K562 (cell line): Measurements from ENCODE around the gene ARHGDIA. TPM values are rescaled to one million over a fixed set of nuclear protein-coding genes. Genes with fewer than 3 reads are reported as not detected.

ENCODE experiments used
- ATAC-seq: fragments of 200-7000 bp; cut with Tn5 transposase; 3 replicates; pipeline ENCODE4 v1.9.1; 2020; ENCODE audit warnings: moderate library complexity
- BruUV-seq: library from RNA; stranded (reverse); fragments of 400-500 nt; replicated peaks from 2 replicates; lab custom pipeline; 2021; lab: Mats Ljungman, UMichigan
- CTCF ChIA-PET: fragments of 300-600 bp; formaldehyde crosslinking; extraction: SDS; loops from one replicate; lab custom pipeline; 2021; ENCODE audit warnings: low intra/inter-chr PET ratio; lab: Yijun Ruan, JAX
- POLR2A ChIA-PET: fragments of 300-600, 350-650 bp; sonication (Branson Sonifier 250); formaldehyde crosslinking; extraction: SDS; loops from one replicate; lab custom pipeline; 2021; ENCODE audit warnings: antibody characterized with exemption, inconsistent platforms; lab: Yijun Ruan, JAX
- DNase-seq, 4 experiments: peaks; one replicate each; pipeline versions ENCODE4 v3.0.0 to v3.0.0-alpha.2; 2011 to 2018; ENCODE audit warnings: low spot score in 3 of 4, mixed read lengths in 3 of 4; ENCODE audit errors: extremely low read depth in 1 of 4
- FAIRE-seq: peaks from 2 replicates; lab custom pipeline; 2011; peaks lifted over from hg19 to GRCh38; lab: Jason Lieb, UNC
- H2AFZ ChIP-seq: 2 replicates; pipeline ENCODE4 v1.6.0; 2011; ENCODE audit warnings: low read depth, low read length, control low read depth, inconsistent platforms
- H3K27ac ChIP-seq: fragments of 200-600 bp; 3 replicates; pipeline ENCODE4 v1.8.0; 2011; ENCODE audit warnings: low read depth, mild to moderate bottlenecking, control low read depth, inconsistent platforms, low read length, moderate library complexity, mixed read lengths; ENCODE audit errors: extremely low read depth
- H3K27me3 ChIP-seq, 2 experiments: fragments of 300-600 bp in 1 of 2; 2 replicates in 1 of 2; 3 replicates in 1 of 2; pipeline versions ENCODE4 v1.6.0 to v1.8.0; 2011; ENCODE audit warnings: inconsistent platforms in 2 of 2, low read length in 2 of 2, mild to moderate bottlenecking in 1 of 2, mixed read lengths in 1 of 2, moderate library complexity in 1 of 2; ENCODE audit not compliant: control insufficient read depth in 2 of 2, insufficient read depth in 2 of 2
- H3K36me3 ChIP-seq: fragments of 300-600 bp; 3 replicates; pipeline ENCODE4 v1.8.0; 2011; ENCODE audit warnings: mild to moderate bottlenecking, low read length, inconsistent platforms; ENCODE audit not compliant: control insufficient read depth, insufficient read depth
- H3K4me1 ChIP-seq, 2 experiments: fragments of 200-600 bp in 1 of 2; replicated peaks in 1 of 2; 2 replicates in 1 of 2; 3 replicates in 1 of 2; pipeline versions ENCODE4 v1.5.1 to v1.8.0; 2011; ENCODE audit warnings: inconsistent platforms in 2 of 2, low read length in 2 of 2, mild to moderate bottlenecking in 1 of 2, mixed read lengths in 1 of 2, moderate library complexity in 1 of 2; ENCODE audit not compliant: control insufficient read depth in 2 of 2, insufficient read depth in 2 of 2
- H3K4me2 ChIP-seq: 2 replicates; pipeline ENCODE4 v1.6.1; 2011; ENCODE audit warnings: low read length, control low read depth, inconsistent platforms, mixed read lengths; ENCODE audit not compliant: insufficient read depth
- H3K4me3 ChIP-seq: fragments of 200-600 bp; sonication (generic), shearing (Covaris generic); 2 replicates; pipeline ENCODE4 v1.5.1; 2016; ENCODE audit warnings: control low read depth, inconsistent platforms
- H3K79me2 ChIP-seq: fragments of 200-600 bp; 3 replicates; pipeline ENCODE4 v1.8.0; 2011; ENCODE audit warnings: low read length, inconsistent platforms; ENCODE audit not compliant: control insufficient read depth, insufficient read depth
- H3K9ac ChIP-seq, 2 experiments: 2 replicates each; pipeline versions ENCODE4 v1.6.0 to v1.6.1; 2011; ENCODE audit warnings: low read depth in 2 of 2, low read length in 2 of 2, control low read depth in 1 of 2, inconsistent platforms in 1 of 2, mild to moderate bottlenecking in 1 of 2, mixed read lengths in 1 of 2; ENCODE audit not compliant: insufficient read depth in 1 of 2
- H3K9me1 ChIP-seq: one replicate; pipeline ENCODE4 v1.6.0; 2011; ENCODE audit warnings: inconsistent platforms, mild to moderate bottlenecking, low read length, moderate library complexity; ENCODE audit not compliant: control insufficient read depth, insufficient read depth
- H3K9me3 ChIP-seq: replicated peaks from 2 replicates; pipeline ENCODE4 v1.5.1; 2011; ENCODE audit warnings: low read depth, low read length, inconsistent platforms; ENCODE audit not compliant: control insufficient read depth, insufficient read depth
- H4K20me1 ChIP-seq: replicated peaks from 2 replicates; pipeline ENCODE4 v1.6.1; 2011; ENCODE audit warnings: low read length, inconsistent platforms, mixed read lengths; ENCODE audit not compliant: control insufficient read depth, insufficient read depth
- BMI1 ChIP-seq: fragments of 150-350 bp; IDR thresholded peaks from 2 replicates; pipeline ENCODE4 v1.6.1; 2014; ENCODE audit warnings: low read length
- BRF2 ChIP-seq: IDR thresholded peaks from 3 replicates; pipeline ENCODE4 v1.6.1; 2011; ENCODE audit warnings: borderline replicate concordance, mild to moderate bottlenecking; ENCODE audit not compliant: insufficient read length, insufficient read depth
- DIDO1 ChIP-seq: fragments of 450-650 bp; IDR thresholded peaks from 2 replicates; pipeline ENCODE4 v1.6.1; 2016; ENCODE audit warnings: low read depth, missing biosample characterization, missing genetic modification characterization
- FOXJ3 ChIP-seq: sonication (generic); formaldehyde crosslinking; IDR thresholded peaks from 2 replicates; pipeline ENCODE4 v1.4.0; 2020; ENCODE audit warnings: mild to moderate bottlenecking, missing genetic modification reagents
- GABPB1 ChIP-seq: sonication (generic); formaldehyde crosslinking; IDR thresholded peaks from 2 replicates; pipeline ENCODE4 v1.8.0; 2022; ENCODE audit warnings: mild to moderate bottlenecking, missing genetic modification reagents
- HSF4 ChIP-seq: fragments of 250-450 bp; sonication (Bioruptor Pico); IDR thresholded peaks from 2 replicates; pipeline ENCODE4 v2.1.2; 2022; ENCODE audit warnings: mild to moderate bottlenecking, moderate library complexity, borderline replicate concordance
- L3MBTL2 ChIP-seq: fragments of 450-650 bp; IDR thresholded peaks from 2 replicates; pipeline ENCODE4 v1.6.1; 2016; ENCODE audit warnings: mild to moderate bottlenecking, moderate library complexity
- POLR2A ChIP-seq: fragments of 450-650 bp; conservative IDR thresholded peaks from 2 replicates; pipeline ENCODE4 v1.6.1; 2016
- POLR2G ChIP-seq: fragments of 200-400 bp; formaldehyde crosslinking; IDR thresholded peaks from 2 replicates; pipeline ENCODE4 v1.6.1; 2017; ENCODE audit warnings: low read depth, mild to moderate bottlenecking, antibody characterized with exemption, low read length, moderate library complexity
- RBFOX2 ChIP-seq: fragments of 200-400 bp; formaldehyde crosslinking; IDR thresholded peaks from 2 replicates; pipeline ENCODE4 v1.6.1; 2017; ENCODE audit warnings: low read depth, mild to moderate bottlenecking, low read length, moderate library complexity
- SMAD4 ChIP-seq: fragments of 250-450 bp; sonication (Bioruptor Pico); conservative IDR thresholded peaks from 2 replicates; pipeline ENCODE4 v1.8.0; 2021; ENCODE audit warnings: inconsistent platforms, mild to moderate bottlenecking, moderate library complexity
- SUPT5H ChIP-seq: fragments of 450-650 bp; IDR thresholded peaks from 2 replicates; pipeline ENCODE4 v1.6.1; 2016
- ZBTB7A ChIP-seq: IDR thresholded peaks from 2 replicates; pipeline ENCODE4 v1.6.1; 2011; ENCODE audit warnings: low read depth, mild to moderate bottlenecking, low read length, moderate library complexity, borderline replicate concordance; ENCODE audit not compliant: control insufficient read depth
- ZNF282 ChIP-seq: sonication (generic); formaldehyde crosslinking; IDR thresholded peaks from 2 replicates; pipeline ENCODE4 v1.8.1; 2023; ENCODE audit warnings: missing genetic modification reagents
- ZNF311 ChIP-seq: fragments of 250-450 bp; sonication (Bioruptor Pico); IDR thresholded peaks from 2 replicates; pipeline ENCODE4 v1.4.0; 2020; ENCODE audit warnings: mild to moderate bottlenecking, moderate library complexity
- WGBS: fragments of 100-300 bp; shearing (Covaris generic); methylation state at CpG from one replicate; pipeline ENCODE4 v1.1.6; 2016; ENCODE audit warnings: low coverage, mixed read lengths; ENCODE audit not compliant: insufficient coverage; ENCODE audit errors: missing lambda C conversion rate; 5-methylcytosine and 5-hydroxymethylcytosine counted together
- in situ Hi-C: fragments of 300-500 bp; cut with MboI; formaldehyde crosslinking; loops from 4 replicates; pipeline ENCODE4 v1.15.0; 2018; ENCODE audit warnings: inconsistent platforms, mixed read lengths
- intact Hi-C: fragments of 100-400 bp; cut with micrococcal nuclease; formaldehyde crosslinking; loops from 2 replicates; pipeline ENCODE4 v1.14.2; 2022
- polyA plus RNA-seq, 8 experiments: library from polyadenylated mRNA; depleted of rRNA in 4 of 8; stranded (reverse) in 5 of 8; unstranded in 3 of 8; fragments of >200 nt; fragmentation: Nextera tagmentation in 2 of 8; fragmentation: Illumina TruSeq in 1 of 8; extraction: Ambion mirVana in 2 of 8; extraction: Trizol in 1 of 8; gene quantifications; 2 replicates each; pipeline versions ENCODE4 v1.2.1 to v1.2.3, GENCODE V29; 2011 to 2014; ENCODE audit warnings: inconsistent platforms in 1 of 8, missing spikeins in 1 of 8
- total RNA-seq, 7 experiments: library from RNA; depleted of rRNA in 6 of 7; stranded (reverse); fragments of >200 nt in 6 of 7; fragmentation: Illumina TruSeq in 2 of 7; extraction: Trizol in 2 of 7; gene quantifications; 2 replicates each; pipeline versions ENCODE4 v1.2.1 to v1.2.3, GENCODE V29; 2011 to 2021; ENCODE audit warnings: low replicate concordance in 1 of 7
- TF ChIP-seq, protein P1 (sequence below), 2 experiments: IDR thresholded peaks; 2 replicates each; pipeline ENCODE4 v1.6.1; 2011; ENCODE audit warnings: borderline replicate concordance in 1 of 2, control low read depth in 1 of 2, low read depth in 1 of 2, low read length in 1 of 2, mild to moderate bottlenecking in 1 of 2, mixed read lengths in 1 of 2, moderate library complexity in 1 of 2; ENCODE audit not compliant: insufficient read depth in 1 of 2, insufficient read length in 1 of 2, poor library complexity in 1 of 2, severe bottlenecking in 1 of 2; ENCODE audit errors: extremely low read depth in 1 of 2
- TF ChIP-seq, protein P2 (sequence below): sonication (generic); formaldehyde crosslinking; IDR thresholded peaks from 2 replicates; pipeline ENCODE4 v1.8.0; 2022; ENCODE audit warnings: mild to moderate bottlenecking, low read depth, missing genetic modification reagents
- TF ChIP-seq, protein P3 (sequence below): IDR thresholded peaks from 2 replicates; pipeline ENCODE4 v1.6.1; 2014; ENCODE audit warnings: antibody characterized with exemption

The ARHGDIA gene
- total and polyA plus RNA-seq, 9 of the 15 experiments (the other 6 are each of a cell fraction or from before 2014, with no cell fraction given): 9.6 to 340 (median 97.6) TPM

- Histone ChIP-seq H3K4me1 (peaks cover 9 to 37% of the 10 kb centered on the region in 2 experiments; a peak in 4 of 5 replicates), H3K4me3 (no peak overlapping the region), H4K20me1 (0 out of 2 replicates have a peak, but pooled peaks cover 4% of the 10 kb centered on the region), H3K9me3 (no peaks in the 10 kb centered on the region), H3K27me3 (no peaks in the 10 kb centered on the region), H3K9me1 (peaks cover 5% of the 10 kb centered on the region), H2AFZ (no peak overlapping the region), H3K36me3 (peaks cover 89% of the 10 kb centered on the region), H3K4me2 (no peak overlapping the region), H3K79me2 (peaks cover 49% of the 10 kb centered on the region), H3K27ac (no peak overlapping the region), H3K9ac (peak overlapping the region in 1 of 2 experiments; percentile 59; a peak in 1 of 4 replicates)
- ATAC-seq (no peak), FAIRE-seq (no peak), DNase-seq (peak in 1 of 4 experiments; percentile 11)
- POLR2A ChIA-PET: interaction anchor here (0.7 to 10.5 kb wide), 8 partner anchors 8 to 191 kb away, joined by 3 to 85 read pairs (median 4); partner anchors contain the start of gene SIRT7
- CTCF ChIA-PET: no interaction called here
- BruUV-seq: no TSS peak
- intact Hi-C loops: no loop called here
- in situ Hi-C loops: no loop called here
- TF ChIP-seq BMI1 (no peak), POLR2A (0 out of 2 replicates have a peak, but pooled peaks have one; percentile 13), ZBTB7A (no peak), ZNF282 (CRISPR knock-in tag) (0 out of 2 replicates have a peak, but pooled peaks have one; percentile 59), HSF4 (CRISPR knock-in tag) (no peak), SMAD4 (CRISPR knock-in tag) (no peak), BRF2 (no peak), DIDO1 (tag) (no peak), RBFOX2 (peak; percentile 61; the same call in 1 of the 2 replicates), FOXJ3 (CRISPR knock-in tag) (no peak), GABPB1 (CRISPR knock-in tag) (0 out of 2 replicates have a peak, but pooled peaks have one; percentile 20), ZNF311 (CRISPR knock-in tag) (no peak), L3MBTL2 (no peak), SUPT5H (peak; percentile 20; the same call in 1 of the 2 replicates), POLR2G (peak; percentile 44)
- TF ChIP-seq, protein P1, sequence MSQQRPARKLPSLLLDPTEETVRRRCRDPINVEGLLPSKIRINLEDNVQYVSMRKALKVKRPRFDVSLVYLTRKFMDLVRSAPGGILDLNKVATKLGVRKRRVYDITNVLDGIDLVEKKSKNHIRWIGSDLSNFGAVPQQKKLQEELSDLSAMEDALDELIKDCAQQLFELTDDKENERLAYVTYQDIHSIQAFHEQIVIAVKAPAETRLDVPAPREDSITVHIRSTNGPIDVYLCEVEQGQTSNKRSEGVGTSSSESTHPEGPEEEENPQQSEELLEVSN (IDR thresholded peaks at IDR 0.05; ENCODE audit: borderline replicate concordance in 1 of 2, extremely low read depth in 1 of 2, insufficient read depth in 1 of 2, insufficient read length in 1 of 2, low read depth in 1 of 2, low read length in 1 of 2, poor library complexity in 1 of 2, severe bottlenecking in 1 of 2): no peak
- TF ChIP-seq, protein P2, sequence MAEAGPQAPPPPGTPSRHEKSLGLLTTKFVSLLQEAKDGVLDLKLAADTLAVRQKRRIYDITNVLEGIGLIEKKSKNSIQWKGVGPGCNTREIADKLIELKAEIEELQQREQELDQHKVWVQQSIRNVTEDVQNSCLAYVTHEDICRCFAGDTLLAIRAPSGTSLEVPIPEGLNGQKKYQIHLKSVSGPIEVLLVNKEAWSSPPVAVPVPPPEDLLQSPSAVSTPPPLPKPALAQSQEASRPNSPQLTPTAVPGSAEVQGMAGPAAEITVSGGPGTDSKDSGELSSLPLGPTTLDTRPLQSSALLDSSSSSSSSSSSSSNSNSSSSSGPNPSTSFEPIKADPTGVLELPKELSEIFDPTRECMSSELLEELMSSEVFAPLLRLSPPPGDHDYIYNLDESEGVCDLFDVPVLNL (CRISPR knock-in tag): no peak
- TF ChIP-seq, protein P3, sequence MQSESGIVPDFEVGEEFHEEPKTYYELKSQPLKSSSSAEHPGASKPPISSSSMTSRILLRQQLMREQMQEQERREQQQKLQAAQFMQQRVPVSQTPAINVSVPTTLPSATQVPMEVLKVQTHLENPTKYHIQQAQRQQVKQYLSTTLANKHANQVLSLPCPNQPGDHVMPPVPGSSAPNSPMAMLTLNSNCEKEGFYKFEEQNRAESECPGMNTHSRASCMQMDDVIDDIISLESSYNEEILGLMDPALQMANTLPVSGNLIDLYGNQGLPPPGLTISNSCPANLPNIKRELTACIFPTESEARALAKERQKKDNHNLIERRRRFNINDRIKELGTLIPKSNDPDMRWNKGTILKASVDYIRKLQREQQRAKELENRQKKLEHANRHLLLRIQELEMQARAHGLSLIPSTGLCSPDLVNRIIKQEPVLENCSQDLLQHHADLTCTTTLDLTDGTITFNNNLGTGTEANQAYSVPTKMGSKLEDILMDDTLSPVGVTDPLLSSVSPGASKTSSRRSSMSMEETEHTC: no peak
- 94% methylated on average over 8 of the region's 11 CpGs for WGBS
These were observed 14.9 kb upstream of the ARHGDIA start for GRCh38 chr17:81885869-81886548.
